Measurements from ENCODE around the gene LRRC49. TPM values are rescaled to one million over a fixed set of nuclear protein-coding genes. Genes with fewer than 3 reads are reported as not detected.

The LRRC49 gene
- total RNA-seq, 2 experiments from 2014 or later: not detected

DNA sequence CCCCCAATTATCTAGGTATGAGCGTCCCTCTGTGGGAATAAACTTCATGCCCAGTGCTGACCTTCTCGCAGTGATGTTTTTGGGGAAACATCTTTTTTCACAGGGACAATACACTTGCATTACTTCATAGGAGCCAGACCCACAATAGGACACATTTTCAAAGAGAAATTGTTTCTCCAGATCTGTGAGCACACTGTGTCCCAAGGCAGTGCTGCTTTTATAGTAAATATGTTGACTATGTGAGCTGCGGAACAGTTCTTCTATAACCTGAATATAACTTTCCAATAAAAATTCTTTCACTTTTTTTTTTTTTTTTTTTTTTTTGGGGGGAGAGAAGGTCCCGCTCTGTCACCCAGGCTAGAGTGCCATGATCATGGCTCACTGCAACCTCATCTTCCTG, 205.3 kb downstream of the LRRC49 start:
- H3K9me3 Mint-ChIP-seq: no peaks in the 10 kb centered on the region
- peaks cover 5% of the 10 kb centered on the region for H3K27me3 Mint-ChIP-seq
- H3K4me3 Mint-ChIP-seq: no peak overlapping the region
- ChIA-PET CTCF (no interaction called here), POLR2A (no interaction called here)
- DNase-seq (no peak), ATAC-seq (no peak)
- H3K36me3 Mint-ChIP-seq (ENCODE audit: low read depth): no peaks in the 10 kb centered on the region
- TF ChIP-seq, protein P1, sequence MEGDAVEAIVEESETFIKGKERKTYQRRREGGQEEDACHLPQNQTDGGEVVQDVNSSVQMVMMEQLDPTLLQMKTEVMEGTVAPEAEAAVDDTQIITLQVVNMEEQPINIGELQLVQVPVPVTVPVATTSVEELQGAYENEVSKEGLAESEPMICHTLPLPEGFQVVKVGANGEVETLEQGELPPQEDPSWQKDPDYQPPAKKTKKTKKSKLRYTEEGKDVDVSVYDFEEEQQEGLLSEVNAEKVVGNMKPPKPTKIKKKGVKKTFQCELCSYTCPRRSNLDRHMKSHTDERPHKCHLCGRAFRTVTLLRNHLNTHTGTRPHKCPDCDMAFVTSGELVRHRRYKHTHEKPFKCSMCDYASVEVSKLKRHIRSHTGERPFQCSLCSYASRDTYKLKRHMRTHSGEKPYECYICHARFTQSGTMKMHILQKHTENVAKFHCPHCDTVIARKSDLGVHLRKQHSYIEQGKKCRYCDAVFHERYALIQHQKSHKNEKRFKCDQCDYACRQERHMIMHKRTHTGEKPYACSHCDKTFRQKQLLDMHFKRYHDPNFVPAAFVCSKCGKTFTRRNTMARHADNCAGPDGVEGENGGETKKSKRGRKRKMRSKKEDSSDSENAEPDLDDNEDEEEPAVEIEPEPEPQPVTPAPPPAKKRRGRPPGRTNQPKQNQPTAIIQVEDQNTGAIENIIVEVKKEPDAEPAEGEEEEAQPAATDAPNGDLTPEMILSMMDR (IDR thresholded peaks at IDR 0.05): no peak
- no peaks in the 10 kb centered on the region for H3K4me1 Mint-ChIP-seq (ENCODE audit: low read depth)
- intact Hi-C loops (cut with micrococcal nuclease): no loop called here
- H3K27ac Mint-ChIP-seq: no peak overlapping the region

DNA sequence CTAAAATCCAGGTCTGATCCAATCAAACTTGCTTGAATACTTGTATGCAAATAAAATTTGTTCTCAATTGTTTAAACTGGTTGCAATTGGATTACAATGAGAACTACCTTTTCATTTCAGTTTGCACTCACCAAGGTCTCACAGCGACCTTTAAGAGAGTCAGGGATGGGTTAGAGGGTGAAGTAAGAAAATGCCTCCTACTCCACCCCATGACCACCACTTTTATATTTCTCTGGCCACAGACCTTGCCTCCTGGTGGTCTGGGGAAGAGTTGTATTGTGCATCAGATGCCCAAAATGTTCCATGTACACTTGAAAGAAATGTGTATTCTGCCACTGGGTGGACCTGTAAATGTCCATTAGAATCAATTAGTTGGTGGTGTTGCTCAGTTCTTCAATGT, 206.3 kb downstream of the LRRC49 start:
- H3K27ac Mint-ChIP-seq: no peak overlapping the region
- H3K4me1 Mint-ChIP-seq (ENCODE audit: low read depth): no peaks in the 10 kb centered on the region
- no peak overlapping the region for H3K4me3 Mint-ChIP-seq
- intact Hi-C loops (cut with micrococcal nuclease): no loop called here
- peaks cover 2% of the 10 kb centered on the region for H3K27me3 Mint-ChIP-seq
- DNase-seq: no peak
- TF ChIP-seq, protein P1 (IDR thresholded peaks at IDR 0.05): no peak
- POLR2A ChIA-PET: no interaction called here
- ATAC-seq: no peak
- H3K9me3 Mint-ChIP-seq: no peaks in the 10 kb centered on the region
- CTCF ChIA-PET: no interaction called here
- H3K36me3 Mint-ChIP-seq (ENCODE audit: low read depth): no peaks in the 10 kb centered on the region

Other genes with a start within 250 kb of the LRRC49 start
- 1 to 10 TPM; 2.4 to 2.8 TPM for gene UACA, start 129.3 kb upstream of the LRRC49 start, total RNA-seq
- gene LARP6, start 38.7 kb upstream of the LRRC49 start, total RNA-seq: under 1 TPM; 0.36 to 0.41 TPM
- gene THAP10, start 393 bp upstream of the LRRC49 start, total RNA-seq: not detected
- not detected for gene THSD4, start 222.6 kb downstream of the LRRC49 start, total RNA-seq

All from activated CD8-positive, alpha-beta T cell treated with anti-CD3 and anti-CD28 coated beads for 36 hours (primary cell).